Spleen (tissue), 7 donors: ENCODE results near the gene FLNB.
A peak's percentile ranks its signal among the peaks of the same experiment; 100 is the strongest.

Experiments
- CTCF ChIP-seq, 11 experiments: fragments of 200-600 bp in 7 of 11; fragments of 450-650 bp in 4 of 11; sonication (generic) in 4 of 11; IDR thresholded peaks in 8 of 11; conservative IDR thresholded peaks in 3 of 11; 1 replicate in 7 of 11; 2 replicates in 4 of 11; pipeline versions ENCODE4 v1.4.0 to v1.8.0; 2016 to 2021; ENCODE audit warnings: antibody characterized with exemption in 11 of 11, inconsistent platforms in 4 of 11, mild to moderate bottlenecking in 1 of 11
- POLR2A ChIP-seq, 3 donors: fragments of 450-650 bp; IDR thresholded peaks; one replicate each; pipeline ENCODE4 v1.5.1; 2017; ENCODE audit warnings: antibody characterized with exemption in 3 of 3, mild to moderate bottlenecking in 1 of 3
- POLR2AphosphoS5 ChIP-seq, 3 donors: sonication (generic); formaldehyde crosslinking; IDR thresholded peaks; one replicate each; pipeline ENCODE4 v1.5.1; 2017; ENCODE audit warnings: antibody characterized with exemption in 3 of 3
- donor health status: DM: no; HTN: no; CAD: no; lungs with moderate emphysema.
- donor health status: DM: no; HTN: no; CAD: no.
- donor health status: DM: no; HTN: no; CAD: no.

GRCh38 chr3:58101499-58102389 lies 93.5 kb downstream of the FLNB start:
- TF ChIP-seq CTCF (IDR thresholded peaks at IDR 0.05 in 8 of 11, conservative IDR thresholded peaks at IDR 0.05 in 3 of 11) (no peak), POLR2AphosphoS5 (IDR thresholded peaks at IDR 0.05) (peak in 1 of 3 donors; percentile 13), POLR2A (IDR thresholded peaks at IDR 0.05) (no peak)
